NCI-H128 (cell line): Measurements from ENCODE around the gene CLDN17.

Experiments used
- DNase-seq: peaks from one replicate; lab custom pipeline; 2025; ENCODE audit not compliant: unreplicated experiment; lab: John Stamatoyannopoulos, UW

Gene CLDN17

DNA sequence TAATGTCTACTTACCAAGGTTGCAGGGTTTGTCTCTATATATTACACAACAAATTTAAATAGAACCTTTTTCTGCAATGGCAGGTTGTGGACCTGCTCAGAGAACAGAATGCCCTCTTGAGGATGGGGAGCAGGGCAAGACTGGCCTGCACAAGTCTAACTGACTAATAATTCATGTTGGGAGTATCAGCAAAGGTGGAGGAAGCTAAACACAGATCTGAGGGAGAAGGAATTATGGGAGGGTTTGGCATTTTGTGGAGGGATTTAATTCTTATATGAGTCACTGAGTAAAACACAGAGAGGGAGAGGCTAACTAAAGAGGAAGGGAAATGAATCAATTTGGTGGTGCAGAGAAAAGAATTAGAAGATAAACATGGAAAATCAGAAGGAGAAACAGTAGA is 40.0 kb downstream of the CLDN17 start:
- DNase-seq = no peak

DNA sequence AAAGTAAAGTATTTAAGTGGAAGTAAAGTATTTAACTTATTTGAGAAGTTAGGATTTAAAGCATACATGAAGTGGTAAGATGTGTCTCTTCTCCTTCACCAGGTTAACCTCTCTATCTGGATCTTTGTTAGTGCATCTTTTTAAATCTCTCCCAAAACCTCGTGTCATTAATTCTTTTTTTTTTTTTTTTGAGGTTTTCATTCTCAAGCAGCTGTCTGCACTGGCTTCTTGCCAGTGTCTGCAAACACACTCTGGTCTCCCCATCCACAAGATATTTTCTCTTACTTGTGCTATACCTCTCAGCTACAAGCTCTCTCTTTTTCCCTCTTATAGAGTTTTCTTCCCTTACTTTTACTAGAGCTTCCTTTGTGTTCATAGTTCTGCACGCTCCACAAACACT is 49.0 kb downstream of the CLDN17 start:
- no peak for DNase-seq

DNA sequence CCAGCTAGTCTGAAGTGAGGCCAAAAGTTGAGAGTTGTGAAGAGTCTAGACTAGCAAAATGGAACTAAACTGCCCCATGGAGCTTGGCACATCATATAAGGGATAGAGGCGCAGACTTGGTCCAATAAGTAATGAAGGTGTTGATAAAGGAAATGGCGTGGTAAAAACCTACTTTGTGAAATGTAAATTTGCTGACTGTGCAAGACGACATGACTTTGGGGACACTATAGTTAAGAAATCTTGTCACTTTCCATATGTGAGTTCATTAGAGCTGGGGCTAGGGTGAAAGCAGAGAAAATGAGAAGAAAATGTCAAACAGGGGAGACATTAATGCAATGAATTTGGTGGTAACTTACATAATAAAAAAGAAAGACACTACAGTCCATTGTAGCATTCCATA is 50.1 kb downstream of the CLDN17 start:
- no peak for DNase-seq
